AG04449 (cell line): Measurements from ENCODE around the gene COL15A1.

Source experiments
- CTCF ChIA-PET: fragments of 350-600 bp; formaldehyde crosslinking; extraction: SDS; loops from one replicate; lab custom pipeline; 2021; ENCODE audit warnings: antibody characterized with exemption; lab: Yijun Ruan, JAX
- POLR2A ChIA-PET: fragments of 400-600, 350-600 bp; formaldehyde crosslinking; extraction: SDS; loops from one replicate; lab custom pipeline; 2020; ENCODE audit warnings: antibody characterized with exemption, inconsistent platforms; lab: Yijun Ruan, JAX
- DNase-seq: peaks from one replicate; pipeline ENCODE4 v3.0.0-alpha.2; 2010; ENCODE audit warnings: low read depth, low spot score
- H3K4me3 ChIP-seq: 2 replicates; pipeline ENCODE4 v1.5.1; 2011; ENCODE audit warnings: low read depth, mild to moderate bottlenecking, control low read depth, low read length
- CTCF ChIP-seq: IDR thresholded peaks from one replicate; pipeline ENCODE4 v1.5.1; 2011; ENCODE audit warnings: mild to moderate bottlenecking, moderate library complexity, low read length, control low read depth, inconsistent platforms; ENCODE audit not compliant: insufficient read depth; ENCODE audit errors: missing control alignments

Gene COL15A1

GRCh38 chr9:98992885-98993569 is 49.3 kb downstream of the COL15A1 start:
- no peak for DNase-seq
- no peak for TF ChIP-seq CTCF
- CTCF ChIA-PET, result interaction anchor here (1.4 to 18.2 kb wide), 5 partner anchors 9 to 146 kb away, joined by 8 to 342 read pairs (median 196); no protein-coding TSS in a partner anchor
- no peak overlapping the region for H3K4me3 ChIP-seq
- POLR2A ChIA-PET, result no interaction called here

- DNase-seq, result no peak
- no peak for TF ChIP-seq CTCF
- no peak overlapping the region for H3K4me3 ChIP-seq
- ChIA-PET POLR2A (no interaction called here), CTCF (interaction anchor here (1.4 to 18.2 kb wide), 6 partner anchors 9 to 146 kb away, joined by 8 to 342 read pairs (median 198); no protein-coding TSS in a partner anchor)
These were observed 49.9 kb downstream of the COL15A1 start for GRCh38 chr9:98993570-98993945.

- CTCF ChIA-PET, result interaction anchor here (1.4 to 18.2 kb wide), 6 partner anchors 8 to 147 kb away, joined by 8 to 342 read pairs (median 198); no protein-coding TSS in a partner anchor
- TF ChIP-seq CTCF, result no peak
- no peak for DNase-seq
- POLR2A ChIA-PET, result no interaction called here
- H3K4me3 ChIP-seq, result no peak overlapping the region
These were observed 50.7 kb downstream of the COL15A1 start for GRCh38 chr9:98994172-98995058.

GRCh38 chr9:98995059-98995671 is 51.5 kb downstream of the COL15A1 start:
- no peak for TF ChIP-seq CTCF
- no peak for DNase-seq
- H3K4me3 ChIP-seq, result no peak overlapping the region
- CTCF ChIA-PET, result interaction anchor here (0.9 to 18.2 kb wide), 6 partner anchors 21 to 189 kb away, joined by 3 to 342 read pairs (median 198); no protein-coding TSS in a partner anchor
- POLR2A ChIA-PET, result no interaction called here

GRCh38 chr9:98995971-98996504 is 52.3 kb downstream of the COL15A1 start:
- ChIA-PET CTCF (interaction anchor here (0.9 to 18.2 kb wide), 8 partner anchors 21 to 189 kb away, joined by 3 to 342 read pairs (median 194); no protein-coding TSS in a partner anchor), POLR2A (no interaction called here)
- no peak overlapping the region for H3K4me3 ChIP-seq
- no peak for DNase-seq
- TF ChIP-seq CTCF, result no peak
